Muscle of leg (tissue), 11 donors: Measurements from ENCODE around the gene WDR81. TPM values are rescaled to one million over a fixed set of nuclear protein-coding genes. Genes with fewer than 3 reads are reported as not detected.

Experiments
- DNase-seq: peaks from one replicate; pipeline ENCODE4 v3.0.0; 2013
- H3K27ac ChIP-seq: one replicate; pipeline ENCODE4 v1.5.1; 2013; ENCODE audit warnings: mild to moderate bottlenecking, low read length, control low read depth
- H3K27me3 ChIP-seq: one replicate; pipeline ENCODE4 v1.6.1; 2013; ENCODE audit warnings: low read length; ENCODE audit not compliant: control insufficient read depth, insufficient read depth
- H3K36me3 ChIP-seq: one replicate; pipeline ENCODE4 v1.6.1; 2013; ENCODE audit warnings: low read length; ENCODE audit not compliant: control insufficient read depth, insufficient read depth
- H3K4me1 ChIP-seq: one replicate; pipeline ENCODE4 v1.6.1; 2013; ENCODE audit warnings: low read length; ENCODE audit not compliant: control insufficient read depth, insufficient read depth
- H3K4me3 ChIP-seq: one replicate; pipeline ENCODE4 v1.5.1; 2013; ENCODE audit warnings: low read length, control low read depth
- H3K9me3 ChIP-seq: replicated peaks from 2 replicates; pipeline ENCODE4 v1.6.1; 2013; ENCODE audit warnings: low read depth, low read length; ENCODE audit not compliant: control insufficient read depth
- WGBS: methylation state at CpG from one replicate; pipeline ENCODE4 v1.1.5; 2013; ENCODE audit warnings: missing lambda C conversion rate; ENCODE audit not compliant: insufficient coverage; 5-methylcytosine and 5-hydroxymethylcytosine counted together
- polyA plus RNA-seq, 8 donors: library from polyadenylated mRNA; unstranded; fragments of 120-200 nt; gene quantifications; one replicate each; pipeline versions ENCODE4 v1.2.1 to v1.2.3, GENCODE V29; 2013; ENCODE audit warnings: inconsistent platforms in 1 of 8, low replicate concordance in 1 of 8; ENCODE audit not compliant: insufficient read length in 8 of 8, insufficient read depth in 1 of 8
- total RNA-seq: library from RNA; stranded (reverse); fragments of 120-200 nt; gene quantifications from one replicate; pipeline ENCODE4 v1.2.4, GENCODE V29; 2013

Gene WDR81
- total and polyA plus RNA-seq, 9 donors, result 9.6 to 20.6 (median 12.7) TPM

DNA sequence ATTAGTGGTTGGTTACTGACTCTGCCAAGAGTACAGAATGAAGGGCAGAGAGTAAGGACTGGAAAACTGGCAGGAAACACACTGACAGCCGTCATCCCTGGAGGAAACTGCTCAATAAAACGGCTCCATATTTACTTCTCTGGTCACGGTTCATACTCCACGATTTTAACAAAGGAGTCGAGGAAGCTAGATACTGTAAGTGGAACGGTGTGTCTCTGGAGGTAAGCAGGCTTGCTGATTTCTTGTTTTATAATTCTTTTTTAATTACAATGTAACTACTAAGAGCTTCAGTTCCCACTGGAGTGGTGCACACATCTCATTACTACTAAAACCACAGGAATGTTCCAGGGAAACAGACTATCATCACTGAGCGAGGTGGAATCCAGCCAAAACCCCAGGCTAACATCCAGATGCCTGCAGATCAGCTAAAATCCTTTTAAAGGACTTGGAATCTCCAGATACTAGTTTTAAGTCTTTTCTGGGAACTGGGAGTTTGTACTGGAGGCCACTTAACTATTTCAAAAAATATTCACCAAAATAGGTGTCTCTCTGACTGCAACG lies 55.1 kb downstream of the WDR81 start:
- peaks cover 39% of the 10 kb centered on the region for H3K4me1 ChIP-seq
- 20% methylated on average over 1 of the region's 8 CpGs for WGBS

DNA sequence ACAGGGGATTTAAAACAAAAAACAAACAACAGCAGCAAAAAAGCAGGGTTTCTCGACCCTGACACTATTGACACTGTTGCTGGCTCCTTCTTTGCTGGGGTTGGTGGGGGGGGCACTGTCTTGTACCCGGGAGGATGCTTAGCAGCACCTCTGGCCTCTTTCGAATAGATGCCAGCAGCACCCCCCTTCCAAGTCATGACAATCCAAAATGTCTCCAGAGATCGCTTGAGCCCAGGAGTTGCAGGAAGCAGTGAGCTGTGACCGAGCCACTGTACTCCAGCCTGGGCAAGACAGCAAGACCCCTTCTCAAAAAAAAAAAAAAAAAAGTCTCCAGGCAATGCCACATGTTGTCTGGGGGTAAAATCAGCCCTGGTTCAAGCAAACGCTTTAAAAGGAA lies 57.7 kb downstream of the WDR81 start:
- peaks cover 39% of the 10 kb centered on the region for H3K4me1 ChIP-seq
- no peaks in the 10 kb centered on the region for H3K9me3 ChIP-seq
- no peak for DNase-seq
- no peak overlapping the region for H3K4me3 ChIP-seq
- 70% methylated on average over 2 of the region's 6 CpGs for WGBS
- H3K27ac ChIP-seq, result peak overlapping the region; percentile 84
- no peaks in the 10 kb centered on the region for H3K27me3 ChIP-seq
- H3K36me3 ChIP-seq, result peaks cover 52% of the 10 kb centered on the region

More for the DNA sequence above, 55.1 kb downstream of the WDR81 start:
- H3K27me3 ChIP-seq, result no peaks in the 10 kb centered on the region
- H3K36me3 ChIP-seq, result peaks cover 64% of the 10 kb centered on the region
- DNase-seq, result peak; percentile 93
- no peak overlapping the region for H3K4me3 ChIP-seq
- peak overlapping the region; percentile 87 for H3K27ac ChIP-seq
- H3K9me3 ChIP-seq, result no peaks in the 10 kb centered on the region

DNA sequence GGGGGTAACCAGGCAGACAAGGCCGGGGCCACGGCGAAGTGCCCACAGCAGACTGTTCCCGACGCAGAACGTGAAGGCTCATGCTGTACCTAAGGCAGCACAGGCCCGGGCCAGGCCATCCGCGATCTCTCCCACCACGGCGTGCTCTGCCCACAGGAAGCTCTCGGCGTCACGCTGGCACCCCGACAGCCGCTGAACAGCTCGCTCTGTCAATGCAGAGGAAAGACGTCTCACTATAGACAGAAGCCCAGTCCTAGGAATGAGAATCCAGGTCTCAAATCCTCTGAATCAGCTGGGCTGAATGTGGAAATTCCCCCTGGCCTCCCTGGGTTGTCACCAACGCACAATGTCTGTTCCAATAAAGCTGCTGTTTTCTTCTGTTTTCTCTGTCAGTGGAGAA lies 58.8 kb downstream of the WDR81 start:
- 76% methylated on average over 14 of the region's 19 CpGs for WGBS
- DNase-seq, result no peak

DNA sequence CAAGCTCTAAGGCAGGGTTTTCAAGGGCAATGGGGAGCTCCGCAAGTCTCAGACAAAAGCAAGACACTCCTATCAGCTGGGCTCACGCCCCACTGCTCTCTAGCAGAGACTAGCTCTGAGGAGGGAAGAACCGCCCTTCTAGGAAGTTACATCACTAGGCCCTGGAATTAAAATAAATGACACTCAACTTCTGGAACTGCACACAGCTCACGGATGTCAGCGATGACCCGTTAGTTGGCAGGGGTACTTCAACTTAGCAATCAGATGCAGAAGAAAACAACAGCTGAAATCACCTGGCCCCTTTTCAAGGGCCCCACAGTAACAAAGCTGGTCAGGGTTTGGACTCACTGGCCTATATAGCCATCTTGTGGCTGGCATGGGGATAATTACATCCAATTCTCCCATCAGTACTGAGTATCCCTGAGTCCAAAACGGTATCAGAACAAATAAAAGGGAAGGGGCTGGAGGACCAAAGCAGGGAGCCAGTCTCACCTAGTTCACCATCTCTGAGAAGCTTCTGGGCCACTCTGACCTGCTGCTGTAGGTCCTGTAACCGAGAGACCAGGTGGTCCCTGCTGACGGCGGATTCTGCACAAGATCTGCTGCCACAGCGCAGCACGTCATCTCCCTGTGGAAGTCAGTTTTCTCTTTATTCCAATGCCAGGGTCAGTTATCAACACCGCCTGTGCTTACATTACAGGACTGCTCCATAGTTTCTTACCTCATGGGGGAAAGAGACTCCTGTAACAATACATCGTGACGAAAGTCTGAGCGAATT lies 59.5 kb downstream of the WDR81 start:
- H3K4me3 ChIP-seq, result no peak overlapping the region
- WGBS, result 34% methylated on average over 11 of the region's 16 CpGs

More for the DNA sequence above, 58.8 kb downstream of the WDR81 start:
- peaks cover 39% of the 10 kb centered on the region for H3K4me1 ChIP-seq
- no peak overlapping the region for H3K4me3 ChIP-seq
- no peaks in the 10 kb centered on the region for H3K27me3 ChIP-seq
- H3K27ac ChIP-seq, result peak overlapping the region; percentile 84
- no peaks in the 10 kb centered on the region for H3K9me3 ChIP-seq
- H3K36me3 ChIP-seq, result peaks cover 46% of the 10 kb centered on the region

DNA sequence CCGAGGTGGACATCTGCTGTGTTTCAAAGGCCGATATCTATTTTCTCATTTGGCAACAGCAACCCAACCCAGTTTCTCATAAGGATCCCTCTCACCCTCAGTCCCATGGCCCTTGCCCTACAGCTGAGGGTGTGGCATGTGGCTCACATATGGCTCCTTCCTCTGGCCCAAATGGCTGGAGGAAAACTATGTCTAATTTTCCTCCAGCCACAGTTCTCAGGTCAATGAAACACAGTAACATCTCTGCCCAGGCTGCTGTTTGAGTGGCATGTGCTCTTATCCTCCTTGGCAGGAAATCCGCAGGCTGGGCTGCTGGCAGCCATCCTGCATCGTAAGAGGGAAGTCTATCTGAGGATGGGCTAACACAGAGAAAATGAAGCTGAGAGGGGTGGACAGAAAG lies 61.4 kb downstream of the WDR81 start:
- peaks cover 40% of the 10 kb centered on the region for H3K36me3 ChIP-seq
- 72% methylated on average over 3 of the region's 4 CpGs for WGBS
- no peak overlapping the region for H3K4me3 ChIP-seq
- H3K4me1 ChIP-seq, result peaks cover 27% of the 10 kb centered on the region
- H3K27me3 ChIP-seq, result no peaks in the 10 kb centered on the region
- no peak for DNase-seq
- peak overlapping the region; percentile 29 for H3K27ac ChIP-seq
- no peaks in the 10 kb centered on the region for H3K9me3 ChIP-seq

More for the DNA sequence above, 59.5 kb downstream of the WDR81 start:
- no peaks in the 10 kb centered on the region for H3K27me3 ChIP-seq
- H3K9me3 ChIP-seq, result no peaks in the 10 kb centered on the region
- H3K36me3 ChIP-seq, result peaks cover 40% of the 10 kb centered on the region
- H3K4me1 ChIP-seq, result peaks cover 39% of the 10 kb centered on the region
- peak; percentile 95 for DNase-seq
- H3K27ac ChIP-seq, result peak overlapping the region; percentile 84

DNA sequence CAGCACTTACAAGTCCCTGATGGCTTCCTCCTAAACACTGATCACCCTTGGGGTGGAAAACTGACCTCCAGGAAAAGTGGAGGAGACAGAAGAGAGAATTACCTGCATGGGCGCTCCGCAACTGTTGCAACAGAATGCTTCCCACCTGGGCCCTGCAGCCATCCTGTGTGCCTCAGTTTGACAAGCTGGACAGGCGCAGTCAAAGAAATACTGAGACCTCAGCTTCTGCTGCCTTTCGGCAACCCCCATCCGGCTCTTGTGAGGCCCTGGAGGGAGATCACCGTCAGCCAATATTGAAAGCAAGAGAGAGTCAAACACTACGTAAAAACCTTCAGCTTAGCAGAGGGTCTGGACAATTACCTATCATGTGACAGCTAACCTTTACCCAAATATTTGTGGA lies 62.2 kb downstream of the WDR81 start:
- Histone ChIP-seq H3K27me3 (no peaks in the 10 kb centered on the region), H3K36me3 (peaks cover 35% of the 10 kb centered on the region), H3K4me3 (no peak overlapping the region), H3K27ac (no peak overlapping the region), H3K9me3 (no peaks in the 10 kb centered on the region), H3K4me1 (peaks cover 27% of the 10 kb centered on the region)
- WGBS, result 76% methylated on average over 6 of the region's 7 CpGs
- DNase-seq, result no peak

DNA sequence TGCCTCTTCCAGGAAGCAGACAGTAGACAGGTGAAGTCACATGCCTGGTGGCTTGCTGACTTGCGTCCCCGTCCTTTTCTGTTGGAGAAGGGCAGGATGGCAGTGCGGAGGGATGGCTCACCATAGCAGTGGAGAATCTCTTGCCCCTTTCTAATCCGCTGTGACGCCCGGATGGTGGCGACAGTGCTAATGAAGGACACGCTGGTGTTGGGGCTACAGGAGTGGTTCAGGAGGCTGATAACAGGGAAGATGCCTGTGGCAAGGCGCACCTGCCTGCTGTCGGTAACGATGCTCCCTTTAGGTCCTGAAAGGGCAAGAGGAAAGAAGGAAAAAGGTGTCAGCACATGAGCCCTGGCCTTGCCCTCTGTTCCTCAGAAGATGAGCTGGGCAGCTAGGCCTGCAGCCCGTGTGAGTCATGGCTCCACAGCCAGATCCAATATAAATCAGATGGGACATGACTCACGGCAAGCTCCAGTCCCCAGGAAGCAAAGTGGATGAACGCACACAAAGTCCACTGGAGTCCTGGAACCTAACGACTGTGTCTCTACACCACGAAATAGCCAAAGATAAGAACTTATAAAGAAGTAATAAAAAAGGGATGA lies 62.9 kb downstream of the WDR81 start:
- H3K36me3 ChIP-seq, result peaks cover 30% of the 10 kb centered on the region
- no peak for DNase-seq
- peak overlapping the region; percentile 22 for H3K27ac ChIP-seq
- no peaks in the 10 kb centered on the region for H3K9me3 ChIP-seq
- no peaks in the 10 kb centered on the region for H3K27me3 ChIP-seq
- H3K4me3 ChIP-seq, result no peak overlapping the region
- 87% methylated on average over 9 of the region's 16 CpGs for WGBS
- H3K4me1 ChIP-seq, result peaks cover 20% of the 10 kb centered on the region

Other genes starting within 250 kb of the WDR81 start
- 48.7 TPM for gene MYO1C, start 232.0 kb upstream of the WDR81 start, total RNA-seq
- 10 to 100 TPM; 75.8 to 90.2 (median 81.5) TPM for gene MYO1C, start 232.0 kb upstream of the WDR81 start, polyA plus RNA-seq
- 13.8 TPM for gene INPP5K, start 208.1 kb upstream of the WDR81 start, total RNA-seq
- gene INPP5K, start 208.1 kb upstream of the WDR81 start, polyA plus RNA-seq, result 10 to 100 TPM; 21.2 to 31.5 (median 25.2) TPM
- gene PITPNA, start 161.9 kb upstream of the WDR81 start, total RNA-seq, result 9.1 TPM
- 10 to 100 TPM; 22.8 to 36.7 (median 28.6) TPM for gene PITPNA, start 161.9 kb upstream of the WDR81 start, polyA plus RNA-seq
- gene SLC43A2, start 95.9 kb upstream of the WDR81 start, total RNA-seq, result 3.8 TPM
- 1 to 10 TPM; 3.4 to 8.6 (median 3.9) TPM for gene SLC43A2, start 95.9 kb upstream of the WDR81 start, polyA plus RNA-seq
- gene SCARF1, start 79.0 kb upstream of the WDR81 start, total RNA-seq, result 7.6 TPM
- 10 to 100 TPM in 1 of 8 donors, 1 to 10 TPM in 7; 7.0 to 11.8 (median 8.6) TPM for gene SCARF1, start 79.0 kb upstream of the WDR81 start, polyA plus RNA-seq
- 5.7 TPM for gene RILP, start 74.8 kb upstream of the WDR81 start, total RNA-seq
- gene RILP, start 74.8 kb upstream of the WDR81 start, polyA plus RNA-seq, result 1 to 10 TPM; 4.0 to 5.2 (median 4.5) TPM
- 99.0 TPM for gene PRPF8, start 39.8 kb upstream of the WDR81 start, total RNA-seq
- gene PRPF8, start 39.8 kb upstream of the WDR81 start, polyA plus RNA-seq, result 100 to 1,000 TPM; 175 to 237 (median 212) TPM
- gene TLCD2, start 14.3 kb upstream of the WDR81 start, total RNA-seq, result 2.6 TPM
- 1 to 10 TPM; 4.1 to 8.0 (median 5.2) TPM for gene TLCD2, start 14.3 kb upstream of the WDR81 start, polyA plus RNA-seq
- gene SERPINF2, start 18.2 kb downstream of the WDR81 start, total RNA-seq, result 0.58 TPM
- 1 to 10 TPM in 4 of 8 donors, under 1 TPM in 4; 0.41 to 4.0 (median 1.1) TPM for gene SERPINF2, start 18.2 kb downstream of the WDR81 start, polyA plus RNA-seq
- gene SERPINF1, start 37.4 kb downstream of the WDR81 start, total RNA-seq, result 338 TPM
- gene SERPINF1, start 37.4 kb downstream of the WDR81 start, polyA plus RNA-seq, result 100 to 1,000 TPM; 231 to 355 (median 273) TPM
- 6.9 TPM for gene SMYD4, start 105.2 kb downstream of the WDR81 start, total RNA-seq
- gene SMYD4, start 105.2 kb downstream of the WDR81 start, polyA plus RNA-seq, result 1 to 10 TPM; 6.0 to 8.3 (median 6.8) TPM
- 14.9 TPM for gene RPA1, start 105.3 kb downstream of the WDR81 start, total RNA-seq
- gene RPA1, start 105.3 kb downstream of the WDR81 start, polyA plus RNA-seq, result 10 to 100 TPM; 38.2 to 71.9 (median 50.1) TPM